Keratinocyte (primary cell): Measurements from ENCODE around the gene PHACTR1.

Experiments
- EZH2 ChIP-seq: IDR thresholded peaks from one replicate; pipeline ENCODE4 v1.6.1; 2012; ENCODE audit warnings: inconsistent platforms, mild to moderate bottlenecking, low read length, moderate library complexity
- TF ChIP-seq, protein P1 (sequence below), 3 experiments: IDR thresholded peaks in 1 of 3; conservative IDR thresholded peaks in 1 of 3; optimal IDR thresholded peaks in 1 of 3; 2 replicates in 2 of 3; 3 replicates in 1 of 3; pipeline versions ENCODE3 to v1.5.1; 2011; ENCODE audit warnings: low read length in 3 of 3, mild to moderate bottlenecking in 3 of 3, moderate library complexity in 2 of 3, control low read depth in 1 of 3, inconsistent platforms in 1 of 3; ENCODE audit not compliant: insufficient read depth in 2 of 3; ENCODE audit errors: extremely low read depth in 1 of 3

DNA sequence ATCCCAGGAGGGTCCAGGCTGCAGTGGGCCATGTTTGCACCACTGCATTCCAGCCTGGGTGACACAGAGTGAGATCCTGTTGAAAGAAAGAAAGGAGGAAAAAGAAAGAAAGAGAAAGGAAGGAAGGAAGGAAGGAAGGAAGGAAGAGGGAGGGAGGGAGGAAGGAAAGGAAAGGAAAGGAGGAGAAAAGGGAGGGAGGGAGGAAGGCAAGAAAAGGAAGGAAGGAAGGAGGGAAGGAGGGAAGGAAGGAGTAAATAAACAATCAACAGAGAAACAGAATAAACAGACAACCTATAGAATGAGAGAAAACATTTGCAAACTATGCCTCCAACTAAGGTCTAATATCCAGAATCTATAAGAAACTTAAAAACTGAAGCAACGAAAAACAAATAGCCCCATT is 11.6 kb upstream of the PHACTR1 start:
- TF ChIP-seq, protein P1, sequence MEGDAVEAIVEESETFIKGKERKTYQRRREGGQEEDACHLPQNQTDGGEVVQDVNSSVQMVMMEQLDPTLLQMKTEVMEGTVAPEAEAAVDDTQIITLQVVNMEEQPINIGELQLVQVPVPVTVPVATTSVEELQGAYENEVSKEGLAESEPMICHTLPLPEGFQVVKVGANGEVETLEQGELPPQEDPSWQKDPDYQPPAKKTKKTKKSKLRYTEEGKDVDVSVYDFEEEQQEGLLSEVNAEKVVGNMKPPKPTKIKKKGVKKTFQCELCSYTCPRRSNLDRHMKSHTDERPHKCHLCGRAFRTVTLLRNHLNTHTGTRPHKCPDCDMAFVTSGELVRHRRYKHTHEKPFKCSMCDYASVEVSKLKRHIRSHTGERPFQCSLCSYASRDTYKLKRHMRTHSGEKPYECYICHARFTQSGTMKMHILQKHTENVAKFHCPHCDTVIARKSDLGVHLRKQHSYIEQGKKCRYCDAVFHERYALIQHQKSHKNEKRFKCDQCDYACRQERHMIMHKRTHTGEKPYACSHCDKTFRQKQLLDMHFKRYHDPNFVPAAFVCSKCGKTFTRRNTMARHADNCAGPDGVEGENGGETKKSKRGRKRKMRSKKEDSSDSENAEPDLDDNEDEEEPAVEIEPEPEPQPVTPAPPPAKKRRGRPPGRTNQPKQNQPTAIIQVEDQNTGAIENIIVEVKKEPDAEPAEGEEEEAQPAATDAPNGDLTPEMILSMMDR (optimal IDR thresholded peaks at IDR 0.05 in 1 of 3, IDR thresholded peaks at IDR 0.05 in 1 of 3, conservative IDR thresholded peaks at IDR 0.05 in 1 of 3; ENCODE audit: extremely low read depth in 1 of 3, insufficient read depth in 2 of 3, low read length in 3 of 3), result no peak
- TF ChIP-seq EZH2, result no peak
